Loucy (cell line): ENCODE measurements around the gene NUB1.

ENCODE experiments used
- H2AFZ ChIP-seq: fragments of 200-600 bp; sonication (generic); 2 replicates; pipeline ENCODE4 v1.6.0; 2016; ENCODE audit warnings: antibody characterized with exemption, mild to moderate bottlenecking, low read length, moderate library complexity
- H3F3A ChIP-seq: fragments of 200-600 bp; 2 replicates; pipeline ENCODE4 v1.6.0; 2016; ENCODE audit warnings: antibody characterized with exemption, low read depth, mild to moderate bottlenecking
- H3K27me3 ChIP-seq: fragments of 200-600 bp; sonication (generic); 2 replicates; pipeline ENCODE4 v1.6.1; 2014; ENCODE audit warnings: low read length, mild to moderate bottlenecking; ENCODE audit not compliant: insufficient read depth, poor library complexity, severe bottlenecking
- H3K36me3 ChIP-seq: fragments of 200-600 bp; sonication (generic); 2 replicates; pipeline ENCODE4 v1.6.1; 2016; ENCODE audit warnings: low read length; ENCODE audit not compliant: insufficient read depth
- H3K4me1 ChIP-seq: fragments of 200-600 bp; sonication (generic); 2 replicates; pipeline ENCODE4 v1.5.1; 2014; ENCODE audit warnings: low read length, mild to moderate bottlenecking; ENCODE audit not compliant: insufficient read depth, poor library complexity, severe bottlenecking
- H3K4me2 ChIP-seq: fragments of 200-600 bp; sonication (generic); 2 replicates; pipeline ENCODE4 v1.6.0; 2014; ENCODE audit warnings: antibody characterized with exemption, low read length, low read depth, mild to moderate bottlenecking; ENCODE audit not compliant: poor library complexity, severe bottlenecking
- H3K4me3 ChIP-seq: fragments of 200-600 bp; sonication (generic); 2 replicates; pipeline ENCODE4 v1.5.1; 2014; ENCODE audit warnings: low read length, mild to moderate bottlenecking, mixed read lengths; ENCODE audit not compliant: poor library complexity, severe bottlenecking
- H3K79me2 ChIP-seq: fragments of 200-600 bp; sonication (generic); 2 replicates; pipeline ENCODE4 v1.6.1; 2014; ENCODE audit warnings: low read length; ENCODE audit not compliant: insufficient read depth
- H3K9ac ChIP-seq: fragments of 200-600 bp; sonication (generic); 2 replicates; pipeline ENCODE4 v1.6.0; 2014; ENCODE audit warnings: mild to moderate bottlenecking, low read depth, low read length, moderate library complexity; ENCODE audit not compliant: poor library complexity, severe bottlenecking
- H3K9me2 ChIP-seq: fragments of 200-600 bp; sonication (generic); replicated peaks from 2 replicates; pipeline ENCODE4 v1.6.1; 2016; ENCODE audit warnings: low read depth, low read length, mixed read lengths
- H3K9me3 ChIP-seq: fragments of 200-600 bp; sonication (generic); 2 replicates; pipeline ENCODE4 v1.6.1; 2014; ENCODE audit warnings: mild to moderate bottlenecking, antibody characterized with exemption, low read length, low read depth; ENCODE audit not compliant: insufficient read depth
- H4K20me1 ChIP-seq: fragments of 200-600 bp; sonication (generic); 2 replicates; pipeline ENCODE4 v1.6.0; 2014; ENCODE audit warnings: antibody characterized with exemption, low read length, mild to moderate bottlenecking; ENCODE audit not compliant: insufficient read depth, poor library complexity, severe bottlenecking
- EZH2phosphoT487 ChIP-seq: fragments of 200-600 bp; IDR thresholded peaks from 2 replicates; pipeline ENCODE4 v1.6.1; 2018; ENCODE audit warnings: antibody characterized with exemption, mild to moderate bottlenecking, moderate library complexity, borderline replicate concordance
- TF ChIP-seq, protein P1 (sequence below): fragments of 200-600 bp; sonication (generic); conservative IDR thresholded peaks from 2 replicates; pipeline ENCODE4 v1.5.1; 2014; ENCODE audit warnings: mild to moderate bottlenecking, antibody characterized with exemption, low read length

NUB1 gene

DNA sequence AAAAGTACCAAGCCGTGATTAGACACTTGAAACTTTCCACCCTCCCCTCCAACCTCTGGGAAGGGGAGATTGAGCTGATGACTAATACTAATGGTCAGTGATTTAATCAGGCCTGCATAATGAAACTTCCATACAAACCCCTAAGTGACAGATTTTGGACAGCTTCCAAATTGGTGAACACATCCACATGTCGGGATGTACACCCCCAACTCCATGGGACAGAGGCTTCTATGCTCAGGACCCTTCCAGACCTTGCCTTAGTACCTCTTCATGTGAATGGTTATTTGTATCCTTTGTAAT, 4.8 kb downstream of the NUB1 start:
- H3K36me3 ChIP-seq: peaks cover 10% of the 10 kb centered on the region; the same call in 1 of the 2 replicates
- H3K79me2 ChIP-seq: peaks cover 40% of the 10 kb centered on the region
- H3K9ac ChIP-seq: no peak overlapping the region
- H3K4me1 ChIP-seq: peaks cover 34% of the 10 kb centered on the region
- no peaks in the 10 kb centered on the region for H3K9me2 ChIP-seq
- no peak overlapping the region for H2AFZ ChIP-seq
- TF ChIP-seq, protein P1, sequence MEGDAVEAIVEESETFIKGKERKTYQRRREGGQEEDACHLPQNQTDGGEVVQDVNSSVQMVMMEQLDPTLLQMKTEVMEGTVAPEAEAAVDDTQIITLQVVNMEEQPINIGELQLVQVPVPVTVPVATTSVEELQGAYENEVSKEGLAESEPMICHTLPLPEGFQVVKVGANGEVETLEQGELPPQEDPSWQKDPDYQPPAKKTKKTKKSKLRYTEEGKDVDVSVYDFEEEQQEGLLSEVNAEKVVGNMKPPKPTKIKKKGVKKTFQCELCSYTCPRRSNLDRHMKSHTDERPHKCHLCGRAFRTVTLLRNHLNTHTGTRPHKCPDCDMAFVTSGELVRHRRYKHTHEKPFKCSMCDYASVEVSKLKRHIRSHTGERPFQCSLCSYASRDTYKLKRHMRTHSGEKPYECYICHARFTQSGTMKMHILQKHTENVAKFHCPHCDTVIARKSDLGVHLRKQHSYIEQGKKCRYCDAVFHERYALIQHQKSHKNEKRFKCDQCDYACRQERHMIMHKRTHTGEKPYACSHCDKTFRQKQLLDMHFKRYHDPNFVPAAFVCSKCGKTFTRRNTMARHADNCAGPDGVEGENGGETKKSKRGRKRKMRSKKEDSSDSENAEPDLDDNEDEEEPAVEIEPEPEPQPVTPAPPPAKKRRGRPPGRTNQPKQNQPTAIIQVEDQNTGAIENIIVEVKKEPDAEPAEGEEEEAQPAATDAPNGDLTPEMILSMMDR: no peak
- no peak for TF ChIP-seq EZH2phosphoT487
- H3K27me3 ChIP-seq: no peaks in the 10 kb centered on the region
- H3F3A ChIP-seq: peaks cover 2% of the 10 kb centered on the region; the same call in 1 of the 2 replicates
- H3K4me3 ChIP-seq: no peak overlapping the region
- H3K4me2 ChIP-seq: no peak overlapping the region
- peaks cover 22% of the 10 kb centered on the region for H4K20me1 ChIP-seq
- no peaks in the 10 kb centered on the region for H3K9me3 ChIP-seq

DNA sequence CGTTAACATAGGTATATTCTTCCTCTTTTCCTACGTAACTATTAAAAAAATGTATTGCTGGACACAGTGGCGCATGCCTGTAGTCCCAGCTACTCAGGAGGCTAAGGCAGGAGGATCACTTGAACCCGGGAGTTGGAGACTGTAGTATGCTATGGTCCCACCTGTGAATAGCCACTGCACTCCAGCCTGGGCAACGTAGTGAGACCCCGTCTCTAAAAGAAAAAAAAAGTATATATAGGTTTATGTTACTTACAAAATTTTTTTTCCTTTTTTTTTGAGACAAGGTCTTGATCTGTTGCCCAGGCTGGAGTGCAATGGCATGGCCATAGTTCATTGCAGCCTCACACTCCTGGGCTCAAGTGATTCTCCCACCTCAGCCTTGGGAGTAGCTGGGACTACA, 5.6 kb downstream of the NUB1 start:
- H3K4me3 ChIP-seq: no peak overlapping the region
- peaks cover 37% of the 10 kb centered on the region for H3K79me2 ChIP-seq
- no peaks in the 10 kb centered on the region for H3K9me2 ChIP-seq
- peaks cover 10% of the 10 kb centered on the region; the same call in 1 of the 2 replicates for H3K36me3 ChIP-seq
- TF ChIP-seq, protein P1: no peak
- no peak for TF ChIP-seq EZH2phosphoT487
- no peaks in the 10 kb centered on the region for H3K9me3 ChIP-seq
- H3K27me3 ChIP-seq: no peaks in the 10 kb centered on the region
- H3K4me1 ChIP-seq: peaks cover 41% of the 10 kb centered on the region
- no peak overlapping the region for H2AFZ ChIP-seq
- H3K9ac ChIP-seq: no peak overlapping the region
- no peak overlapping the region for H3K4me2 ChIP-seq
- peaks cover 7% of the 10 kb centered on the region; the same call in 1 of the 2 replicates for H3F3A ChIP-seq
- peaks cover 19% of the 10 kb centered on the region for H4K20me1 ChIP-seq

DNA sequence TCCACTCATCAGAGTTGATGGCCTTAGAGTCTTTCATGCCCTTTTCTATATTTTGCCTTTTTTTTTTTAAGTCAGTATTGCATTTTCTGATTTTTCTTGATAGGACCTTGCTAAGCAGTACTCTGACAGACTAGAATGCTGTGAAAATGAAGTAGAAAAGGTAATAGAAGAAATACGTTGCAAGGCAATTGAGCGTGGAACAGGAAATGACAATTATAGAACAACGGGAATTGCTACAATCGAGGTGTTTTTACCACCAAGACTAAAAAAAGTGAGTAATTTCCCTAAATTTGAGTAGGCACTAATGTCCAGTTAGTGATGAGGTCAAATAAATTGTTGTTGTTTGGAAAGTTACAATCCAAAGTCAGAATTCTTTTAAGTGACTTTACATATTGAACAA, 7.4 kb downstream of the NUB1 start:
- H3K9me3 ChIP-seq: no peaks in the 10 kb centered on the region
- H3K79me2 ChIP-seq: peaks cover 32% of the 10 kb centered on the region; the same call in 1 of the 2 replicates
- peak overlapping the region; percentile 80 for H3K4me3 ChIP-seq
- H3K4me2 ChIP-seq: peak overlapping the region; percentile 85
- peaks cover 20% of the 10 kb centered on the region; the same call in 1 of the 2 replicates for H3K36me3 ChIP-seq
- peaks cover 12% of the 10 kb centered on the region; the same call in 1 of the 2 replicates for H3F3A ChIP-seq
- no peak overlapping the region for H2AFZ ChIP-seq
- no peaks in the 10 kb centered on the region for H3K27me3 ChIP-seq
- H4K20me1 ChIP-seq: peaks cover 4% of the 10 kb centered on the region
- TF ChIP-seq, protein P1: no peak
- no peak for TF ChIP-seq EZH2phosphoT487
- H3K4me1 ChIP-seq: peaks cover 45% of the 10 kb centered on the region
- H3K9me2 ChIP-seq: no peaks in the 10 kb centered on the region
- H3K9ac ChIP-seq: peak overlapping the region; percentile 68
